Gastrocnemius medialis (tissue), 4 donors: ENCODE results near the gene USP46. TPM values are rescaled to one million over a fixed set of nuclear protein-coding genes. Genes with fewer than 3 reads are reported as not detected.

ENCODE experiments used
- ATAC-seq, 2 donors: fragments of 150-250 bp; one replicate each; pipeline ENCODE4 v1.9.1; 2016
- DNase-seq, 2 donors: peaks; one replicate each; pipeline ENCODE4 v3.0.0-alpha.2; 2019
- H3K27ac ChIP-seq, 4 donors: fragments of 200-600 bp; sonication (generic); 1 replicate in 1 of 4; 2 replicates in 3 of 4; pipeline ENCODE4 v1.5.1; 2016 to 2018; ENCODE audit warnings: mild to moderate bottlenecking in 2 of 4, moderate library complexity in 1 of 4
- H3K27me3 ChIP-seq, 3 donors: fragments of 200-600 bp; sonication (generic) in 2 of 3; 1 replicate in 1 of 3; 2 replicates in 2 of 3; pipeline versions ENCODE4 v1.5.1 to v1.6.0; 2016 to 2019; ENCODE audit warnings: mild to moderate bottlenecking in 1 of 3, moderate library complexity in 1 of 3
- H3K36me3 ChIP-seq, 2 donors: fragments of 200-600 bp; sonication (generic) in 1 of 2; one replicate each; pipeline ENCODE4 v1.5.1; 2017 to 2018
- H3K4me1 ChIP-seq, 2 donors: fragments of 200-600 bp; sonication (generic) in 1 of 2; one replicate each; pipeline ENCODE4 v1.5.1; 2016 to 2017; ENCODE audit warnings: mild to moderate bottlenecking in 2 of 2
- H3K4me3 ChIP-seq, 4 donors: fragments of 200-600 bp; sonication (generic) in 3 of 4; 1 replicate in 1 of 4; 2 replicates in 3 of 4; pipeline ENCODE4 v1.5.1; 2016 to 2019; ENCODE audit warnings: mild to moderate bottlenecking in 2 of 4
- H3K9me3 ChIP-seq, 3 donors: fragments of 200-600 bp; sonication (generic) in 2 of 3; 1 replicate in 1 of 3; 2 replicates in 2 of 3; pipeline ENCODE4 v1.5.1; 2016 to 2019
- POLR2A ChIP-seq, 2 donors: fragments of 450-650 bp; IDR thresholded peaks; one replicate each; pipeline ENCODE4 v1.6.1; 2017; ENCODE audit warnings: antibody characterized with exemption in 2 of 2, mild to moderate bottlenecking in 2 of 2, moderate library complexity in 2 of 2
- in situ Hi-C, 4 donors: fragments of 200-750 bp; cut with MboI; loops; one replicate each; pipeline versions ENCODE4 v1.15.0 to v1.8.0; 2017; ENCODE audit warnings: low sequenced_read_pairs in 4 of 4
- intact Hi-C: fragments of 100-400 bp; cut with DNase I; formaldehyde crosslinking; loops from one replicate; pipeline ENCODE4 v1.15.1; 2023; ENCODE audit warnings: low total_unique reads
- total RNA-seq, 4 donors: library from RNA; depleted of rRNA; stranded (reverse); fragments of >200 nt; gene quantifications; one replicate each; pipeline versions ENCODE4 v1.1.0 to v1.2.3, GENCODE V29; 2016
- TF ChIP-seq, protein P1 (sequence below), 5 experiments: fragments of 450-650 bp in 3 of 5; fragments of 200-600 bp in 2 of 5; sonication (generic) in 2 of 5; IDR thresholded peaks in 4 of 5; conservative IDR thresholded peaks in 1 of 5; 1 replicate in 4 of 5; 2 replicates in 1 of 5; pipeline ENCODE4 v1.5.1; 2016 to 2019; ENCODE audit warnings: antibody characterized with exemption in 5 of 5, mild to moderate bottlenecking in 3 of 5, moderate library complexity in 3 of 5

USP46 gene
- total RNA-seq, 4 donors from 2014 or later = 8.9 to 13.2 (median 11.8) TPM

DNA sequence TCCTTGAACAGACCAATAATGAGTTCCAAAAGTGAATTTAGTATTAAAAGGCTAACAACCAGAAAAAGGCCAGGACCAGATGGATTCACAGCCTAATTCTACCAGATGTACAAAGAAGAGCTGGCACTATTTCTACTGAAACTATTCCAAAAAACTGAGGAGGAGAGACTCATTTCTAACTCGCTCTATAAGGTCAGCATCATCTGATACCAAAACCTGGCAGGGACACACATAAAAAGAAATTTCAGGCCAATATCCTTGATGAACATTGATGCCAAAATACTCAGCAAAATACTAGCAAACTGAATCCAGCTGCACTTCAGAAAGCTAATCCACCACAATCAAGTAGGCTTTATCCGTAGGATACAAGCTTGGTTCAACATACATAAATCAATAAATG, 35.8 kb upstream of the USP46 start:
- Histone ChIP-seq H3K9me3 (peaks cover 0 to 4% (median 0%) of the 10 kb centered on the region in 3 donors), H3K36me3 (no peaks in the 10 kb centered on the region), H3K27me3 (no peaks in the 10 kb centered on the region), H3K4me1 (no peaks in the 10 kb centered on the region), H3K27ac (no peak overlapping the region), H3K4me3 (no peak overlapping the region)
- ATAC-seq = no peak
- in situ Hi-C loops (no loop called here), intact Hi-C loops (no loop called here)
- DNase-seq = no peak
- TF ChIP-seq POLR2A (IDR thresholded peaks at IDR 0.05) = no peak
- TF ChIP-seq, protein P1, sequence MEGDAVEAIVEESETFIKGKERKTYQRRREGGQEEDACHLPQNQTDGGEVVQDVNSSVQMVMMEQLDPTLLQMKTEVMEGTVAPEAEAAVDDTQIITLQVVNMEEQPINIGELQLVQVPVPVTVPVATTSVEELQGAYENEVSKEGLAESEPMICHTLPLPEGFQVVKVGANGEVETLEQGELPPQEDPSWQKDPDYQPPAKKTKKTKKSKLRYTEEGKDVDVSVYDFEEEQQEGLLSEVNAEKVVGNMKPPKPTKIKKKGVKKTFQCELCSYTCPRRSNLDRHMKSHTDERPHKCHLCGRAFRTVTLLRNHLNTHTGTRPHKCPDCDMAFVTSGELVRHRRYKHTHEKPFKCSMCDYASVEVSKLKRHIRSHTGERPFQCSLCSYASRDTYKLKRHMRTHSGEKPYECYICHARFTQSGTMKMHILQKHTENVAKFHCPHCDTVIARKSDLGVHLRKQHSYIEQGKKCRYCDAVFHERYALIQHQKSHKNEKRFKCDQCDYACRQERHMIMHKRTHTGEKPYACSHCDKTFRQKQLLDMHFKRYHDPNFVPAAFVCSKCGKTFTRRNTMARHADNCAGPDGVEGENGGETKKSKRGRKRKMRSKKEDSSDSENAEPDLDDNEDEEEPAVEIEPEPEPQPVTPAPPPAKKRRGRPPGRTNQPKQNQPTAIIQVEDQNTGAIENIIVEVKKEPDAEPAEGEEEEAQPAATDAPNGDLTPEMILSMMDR (IDR thresholded peaks at IDR 0.05 in 4 of 5, conservative IDR thresholded peaks at IDR 0.05 in 1 of 5) = no peak

DNA sequence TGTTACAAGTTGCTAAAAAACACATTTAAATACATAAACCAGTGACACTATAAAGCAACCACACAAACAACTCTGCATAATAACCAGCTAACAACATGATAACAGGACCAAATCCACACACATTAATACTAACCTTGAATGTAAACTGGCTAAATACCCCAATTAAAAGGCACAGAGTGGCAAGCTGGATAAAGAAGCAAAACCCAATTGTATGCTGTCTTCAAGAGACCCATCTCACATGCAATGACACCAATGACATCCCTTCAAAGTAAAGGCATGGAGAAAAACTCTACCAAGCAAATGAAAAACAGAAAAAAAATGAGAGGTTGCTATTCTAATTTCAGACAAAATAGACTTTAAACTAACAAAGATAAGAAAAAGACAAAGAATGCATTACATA, 34.4 kb upstream of the USP46 start:
- Histone ChIP-seq H3K27me3 (no peaks in the 10 kb centered on the region), H3K4me1 (no peaks in the 10 kb centered on the region), H3K27ac (no peak overlapping the region), H3K9me3 (peaks cover 0 to 4% (median 0%) of the 10 kb centered on the region in 3 donors), H3K36me3 (no peaks in the 10 kb centered on the region), H3K4me3 (no peak overlapping the region)
- no peak for ATAC-seq
- in situ Hi-C loops = no loop called here
- TF ChIP-seq POLR2A (IDR thresholded peaks at IDR 0.05) = no peak
- TF ChIP-seq, protein P1 (IDR thresholded peaks at IDR 0.05 in 4 of 5, conservative IDR thresholded peaks at IDR 0.05 in 1 of 5) = no peak
- intact Hi-C loops = no loop called here
- no peak for DNase-seq

DNA sequence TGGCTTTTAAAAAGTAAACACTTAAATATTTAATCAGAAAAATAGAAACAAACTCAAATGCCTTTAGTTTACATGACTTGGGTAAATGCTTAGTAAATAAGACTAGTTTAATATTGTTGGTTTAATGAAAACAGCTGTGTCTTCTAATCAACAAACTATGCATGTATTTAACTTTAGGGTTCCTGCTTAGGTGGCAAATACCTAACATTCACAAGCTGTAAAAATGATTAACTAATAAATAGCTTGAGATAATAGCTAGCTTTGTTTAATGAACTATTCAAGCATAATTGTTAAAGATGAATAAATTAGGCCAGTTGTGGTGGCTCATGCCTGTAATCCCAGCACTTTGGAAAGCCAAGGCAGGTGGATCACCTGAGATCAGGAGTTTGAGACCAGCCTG, 30.0 kb upstream of the USP46 start:
- Histone ChIP-seq H3K4me3 (no peak overlapping the region), H3K9me3 (peaks cover 0 to 4% (median 0%) of the 10 kb centered on the region in 3 donors), H3K27me3 (no peaks in the 10 kb centered on the region), H3K36me3 (no peaks in the 10 kb centered on the region), H3K27ac (no peak overlapping the region), H3K4me1 (no peaks in the 10 kb centered on the region)
- no peak for DNase-seq
- no peak for ATAC-seq
- in situ Hi-C loops (no loop called here), intact Hi-C loops (no loop called here)
- TF ChIP-seq POLR2A (IDR thresholded peaks at IDR 0.05) = no peak
- TF ChIP-seq, protein P1 (IDR thresholded peaks at IDR 0.05 in 4 of 5, conservative IDR thresholded peaks at IDR 0.05 in 1 of 5) = no peak

DNA sequence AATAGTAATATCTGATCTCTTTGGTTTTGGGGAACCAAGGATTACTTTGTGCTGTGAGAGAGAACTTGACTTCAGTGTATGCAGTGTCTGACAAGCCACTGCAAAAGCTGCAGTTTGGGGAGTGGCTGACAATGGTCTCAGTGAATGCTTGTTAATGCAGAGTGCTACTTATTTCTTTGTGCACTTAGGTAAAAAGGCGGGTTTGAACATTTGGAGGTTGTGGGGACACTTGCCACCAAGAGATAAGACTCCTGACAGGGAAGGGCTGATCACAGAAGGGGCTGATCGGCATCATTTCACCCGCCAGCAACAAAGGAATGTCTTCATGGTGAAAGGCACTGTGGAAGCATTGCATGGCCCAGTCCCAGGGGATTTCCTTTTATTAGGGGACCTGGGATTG, 28.6 kb upstream of the USP46 start:
- no peaks in the 10 kb centered on the region for H3K4me1 ChIP-seq
- in situ Hi-C loops = no loop called here
- DNase-seq (no peak), ATAC-seq (no peak)
- intact Hi-C loops = no loop called here
- no peak overlapping the region for H3K27ac ChIP-seq
- H3K27me3 ChIP-seq = no peaks in the 10 kb centered on the region
- TF ChIP-seq, protein P1 (IDR thresholded peaks at IDR 0.05 in 4 of 5, conservative IDR thresholded peaks at IDR 0.05 in 1 of 5) = no peak
- no peak for TF ChIP-seq POLR2A (IDR thresholded peaks at IDR 0.05)
- H3K9me3 ChIP-seq = no peaks in the 10 kb centered on the region
- no peak overlapping the region for H3K4me3 ChIP-seq
- H3K36me3 ChIP-seq = no peaks in the 10 kb centered on the region

DNA sequence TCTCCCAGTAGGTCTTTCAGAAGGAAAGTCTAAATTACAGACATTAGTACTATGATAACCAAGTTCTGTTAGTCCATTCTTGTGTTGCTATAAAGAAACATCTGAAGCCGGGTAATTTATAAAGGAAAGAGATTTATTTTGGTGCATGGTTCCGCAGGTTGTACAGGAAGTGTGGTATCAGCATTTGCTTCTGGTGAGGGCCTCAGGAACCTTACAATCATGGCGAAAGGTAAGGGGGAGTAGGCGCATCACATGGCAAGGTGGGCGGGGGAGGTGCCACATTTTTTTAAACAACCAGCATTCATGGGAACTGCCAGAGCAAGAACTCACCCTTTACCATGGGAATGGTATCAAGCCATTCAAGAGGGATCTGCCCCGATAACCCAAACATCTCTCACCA, 26.2 kb upstream of the USP46 start:
- ATAC-seq (no peak), DNase-seq (no peak)
- Histone ChIP-seq H3K36me3 (no peaks in the 10 kb centered on the region), H3K27ac (no peak overlapping the region), H3K4me3 (no peak overlapping the region), H3K9me3 (no peaks in the 10 kb centered on the region), H3K27me3 (no peaks in the 10 kb centered on the region), H3K4me1 (no peaks in the 10 kb centered on the region)
- intact Hi-C loops = no loop called here
- in situ Hi-C loops = no loop called here
- TF ChIP-seq POLR2A (IDR thresholded peaks at IDR 0.05) = no peak
- TF ChIP-seq, protein P1 (IDR thresholded peaks at IDR 0.05 in 4 of 5, conservative IDR thresholded peaks at IDR 0.05 in 1 of 5) = no peak
